Right atrium auricular region (tissue), 2 donors: ENCODE results near the gene C1QTNF7. TPM values are rescaled to one million over a fixed set of nuclear protein-coding genes. Genes with fewer than 3 reads are reported as not detected.

Source experiments
- DNase-seq: peaks from one replicate; pipeline ENCODE4 v3.0.0-alpha.2; 2019; ENCODE audit warnings: low spot score
- H3K27ac ChIP-seq, 2 donors: fragments of 200-600 bp; sonication (generic); 1 replicate in 1 of 2; 2 replicates in 1 of 2; pipeline ENCODE4 v1.5.1; 2016 to 2019
- H3K27me3 ChIP-seq, 2 donors: fragments of 200-600 bp; sonication (generic); one replicate each; pipeline versions ENCODE4 v1.5.1 to v1.6.0; 2017 to 2019
- H3K36me3 ChIP-seq: fragments of 200-600 bp; sonication (generic); one replicate; pipeline ENCODE4 v1.5.1; 2016
- H3K4me1 ChIP-seq, 2 donors: fragments of 200-600 bp; sonication (generic); one replicate each; pipeline versions ENCODE4 v1.5.1 to v1.6.0; 2017 to 2019
- H3K4me3 ChIP-seq, 2 donors: fragments of 200-600 bp; sonication (generic); 1 replicate in 1 of 2; 2 replicates in 1 of 2; pipeline ENCODE4 v1.5.1; 2017 to 2019; ENCODE audit warnings: mild to moderate bottlenecking in 1 of 2, moderate library complexity in 1 of 2
- H3K9me3 ChIP-seq, 2 donors: fragments of 200-600 bp; sonication (generic); one replicate each; pipeline ENCODE4 v1.5.1; 2019
- total RNA-seq, 2 donors: library from RNA; depleted of rRNA; stranded (reverse); fragments of >200 nt; gene quantifications; one replicate each; pipeline ENCODE4 v1.1.0, GENCODE V29; 2016
- TF ChIP-seq, protein P1 (sequence below), 2 donors: fragments of 200-600 bp; sonication (generic); IDR thresholded peaks; one replicate each; pipeline ENCODE4 v1.5.1; 2019; ENCODE audit warnings: antibody characterized with exemption in 2 of 2

The C1QTNF7 gene
- total RNA-seq, 2 donors from 2014 or later = 1.0 to 2.9 TPM

DNA sequence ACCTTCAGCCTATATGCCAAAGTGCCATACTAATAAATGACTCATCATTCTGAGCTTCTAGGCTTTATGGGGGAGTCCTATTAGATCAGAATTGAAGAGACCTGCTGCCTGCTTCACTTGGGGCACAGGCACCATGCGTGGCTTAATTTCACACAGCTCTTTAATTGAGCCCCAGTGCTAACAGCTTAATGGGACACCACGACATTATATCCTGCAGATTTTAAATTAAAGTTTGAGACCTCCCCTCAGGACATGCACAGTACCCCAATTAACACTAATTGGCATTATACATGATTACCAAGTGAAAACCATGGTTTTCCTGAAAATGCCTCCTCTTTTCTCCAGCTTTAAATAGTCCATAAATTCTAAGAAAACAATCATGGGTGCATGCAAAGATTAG, 6.8 kb downstream of the C1QTNF7 start:
- TF ChIP-seq, protein P1, sequence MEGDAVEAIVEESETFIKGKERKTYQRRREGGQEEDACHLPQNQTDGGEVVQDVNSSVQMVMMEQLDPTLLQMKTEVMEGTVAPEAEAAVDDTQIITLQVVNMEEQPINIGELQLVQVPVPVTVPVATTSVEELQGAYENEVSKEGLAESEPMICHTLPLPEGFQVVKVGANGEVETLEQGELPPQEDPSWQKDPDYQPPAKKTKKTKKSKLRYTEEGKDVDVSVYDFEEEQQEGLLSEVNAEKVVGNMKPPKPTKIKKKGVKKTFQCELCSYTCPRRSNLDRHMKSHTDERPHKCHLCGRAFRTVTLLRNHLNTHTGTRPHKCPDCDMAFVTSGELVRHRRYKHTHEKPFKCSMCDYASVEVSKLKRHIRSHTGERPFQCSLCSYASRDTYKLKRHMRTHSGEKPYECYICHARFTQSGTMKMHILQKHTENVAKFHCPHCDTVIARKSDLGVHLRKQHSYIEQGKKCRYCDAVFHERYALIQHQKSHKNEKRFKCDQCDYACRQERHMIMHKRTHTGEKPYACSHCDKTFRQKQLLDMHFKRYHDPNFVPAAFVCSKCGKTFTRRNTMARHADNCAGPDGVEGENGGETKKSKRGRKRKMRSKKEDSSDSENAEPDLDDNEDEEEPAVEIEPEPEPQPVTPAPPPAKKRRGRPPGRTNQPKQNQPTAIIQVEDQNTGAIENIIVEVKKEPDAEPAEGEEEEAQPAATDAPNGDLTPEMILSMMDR (IDR thresholded peaks at IDR 0.05) = no peak
- DNase-seq = no peak
- H3K27ac ChIP-seq = no peak overlapping the region

DNA sequence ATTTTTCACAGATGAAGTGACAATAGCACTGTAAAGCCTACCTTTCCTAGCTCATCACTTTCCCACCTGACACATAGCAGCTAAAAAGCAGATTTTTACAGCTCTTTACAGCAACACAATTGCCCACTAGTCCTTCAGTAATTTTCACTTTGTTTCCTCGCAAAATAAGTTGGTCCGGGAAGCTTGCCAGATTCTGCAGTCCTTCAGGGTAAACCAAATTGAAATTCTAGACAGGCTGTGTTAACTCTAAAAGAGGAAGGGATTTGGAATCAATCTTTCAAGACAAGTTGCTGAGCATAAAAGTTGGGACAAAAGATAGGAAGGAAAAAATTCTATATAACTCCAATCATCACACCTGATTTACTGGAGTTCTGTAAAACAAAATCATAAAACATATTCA, 8.7 kb downstream of the C1QTNF7 start:
- Histone ChIP-seq H3K27ac (no peak overlapping the region), H3K4me3 (no peak overlapping the region), H3K27me3 (no peaks in the 10 kb centered on the region), H3K9me3 (no peaks in the 10 kb centered on the region), H3K36me3 (no peaks in the 10 kb centered on the region), H3K4me1 (no peaks in the 10 kb centered on the region)
- DNase-seq = no peak
- TF ChIP-seq, protein P1 (IDR thresholded peaks at IDR 0.05) = no peak

More for the DNA sequence above, 6.8 kb downstream of the C1QTNF7 start:
- H3K9me3 ChIP-seq = no peaks in the 10 kb centered on the region
- H3K36me3 ChIP-seq = no peaks in the 10 kb centered on the region
- H3K4me3 ChIP-seq = no peak overlapping the region
- no peaks in the 10 kb centered on the region for H3K4me1 ChIP-seq
- H3K27me3 ChIP-seq = no peaks in the 10 kb centered on the region

DNA sequence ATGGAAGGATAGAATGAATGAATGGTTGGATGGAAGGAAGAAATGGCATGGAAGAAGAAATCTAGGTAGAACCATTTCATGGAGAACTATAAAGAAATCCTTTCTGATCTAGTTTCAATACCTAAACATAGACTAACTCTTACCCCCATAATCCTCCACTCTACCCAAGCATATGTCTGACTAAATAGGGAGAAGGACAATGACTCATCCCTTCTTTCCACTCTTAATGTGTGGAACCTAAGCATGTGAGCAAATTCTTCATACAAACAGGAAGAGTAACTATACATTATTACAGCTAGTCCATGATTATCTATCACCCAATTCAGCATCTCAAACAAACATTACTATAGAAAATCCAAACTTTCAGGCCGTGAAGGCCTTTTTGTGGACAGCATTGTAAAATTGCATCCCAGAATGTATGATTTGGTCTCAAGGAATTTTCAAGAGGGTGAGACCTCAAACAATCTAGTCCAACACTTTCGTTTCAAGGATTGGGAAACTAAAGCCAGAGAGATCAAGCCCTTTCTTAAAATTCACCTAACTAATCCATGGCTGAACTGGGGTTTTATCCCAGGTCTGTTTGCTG, 11.2 kb downstream of the C1QTNF7 start:
- H3K27me3 ChIP-seq = no peaks in the 10 kb centered on the region
- H3K4me1 ChIP-seq = no peaks in the 10 kb centered on the region
- H3K4me3 ChIP-seq = no peak overlapping the region
- H3K36me3 ChIP-seq = no peaks in the 10 kb centered on the region
- H3K27ac ChIP-seq = no peak overlapping the region
- H3K9me3 ChIP-seq = no peaks in the 10 kb centered on the region
- TF ChIP-seq, protein P1 (IDR thresholded peaks at IDR 0.05) = no peak
- DNase-seq = no peak

DNA sequence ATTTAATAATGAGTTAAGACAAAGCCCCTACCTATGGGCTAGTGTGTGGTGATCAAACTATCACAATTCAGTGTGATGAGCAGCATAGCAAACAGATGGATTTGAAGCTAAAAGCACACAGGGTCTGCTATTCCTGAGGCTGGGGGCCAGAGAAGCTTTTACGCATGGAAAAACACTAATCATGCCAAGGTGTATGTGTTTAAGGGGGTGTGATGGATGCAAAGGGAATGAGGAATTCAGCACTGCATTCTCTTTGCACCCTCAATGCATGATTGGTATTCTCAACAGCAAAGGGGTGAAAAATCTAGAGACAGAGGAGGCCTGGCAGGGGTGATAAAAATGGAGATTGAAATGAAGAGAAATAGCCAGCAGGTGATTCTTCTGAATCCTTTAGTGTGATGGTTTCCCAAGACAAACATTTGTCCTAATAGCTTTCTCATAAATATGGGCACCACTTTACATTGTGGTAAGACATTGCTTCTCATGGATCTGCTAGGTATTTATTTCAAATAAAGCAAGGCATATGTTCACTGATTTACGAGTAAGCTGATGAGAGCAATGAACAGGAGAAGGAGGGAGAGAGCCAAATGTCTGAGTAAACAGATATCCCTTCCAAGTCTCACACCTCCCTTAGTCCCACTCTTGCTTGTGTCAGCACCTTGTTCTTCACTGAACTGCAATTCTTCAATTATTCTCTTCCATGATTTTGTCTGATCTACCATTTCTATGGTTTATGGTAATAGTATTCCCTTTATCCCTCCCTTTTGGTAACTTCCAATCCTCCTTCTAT, 15.7 kb downstream of the C1QTNF7 start:
- no peak for DNase-seq
- no peaks in the 10 kb centered on the region for H3K9me3 ChIP-seq

DNA sequence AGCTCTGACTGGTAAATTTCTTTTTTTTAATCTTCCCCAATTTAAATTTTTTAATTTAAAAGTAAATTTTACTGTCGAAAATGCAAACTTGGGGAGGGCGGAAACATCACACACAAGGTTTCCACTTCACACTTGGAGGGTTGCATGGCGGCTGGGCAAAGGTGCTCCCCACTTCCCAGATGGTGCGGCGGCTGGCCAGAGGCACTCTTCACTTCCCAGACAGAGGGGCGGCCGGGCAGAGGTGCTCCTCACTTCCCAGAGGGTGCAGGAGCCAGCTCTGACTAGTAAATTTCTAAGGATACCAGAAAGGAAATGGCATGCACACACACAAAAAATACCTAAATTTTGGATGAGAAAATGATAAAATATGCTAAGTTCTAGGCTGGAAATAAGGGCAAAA, 16.4 kb downstream of the C1QTNF7 start:
- H3K4me1 ChIP-seq = no peaks in the 10 kb centered on the region
- TF ChIP-seq, protein P1 (IDR thresholded peaks at IDR 0.05) = no peak
- no peaks in the 10 kb centered on the region for H3K27me3 ChIP-seq
- no peak for DNase-seq
- H3K4me3 ChIP-seq = no peak overlapping the region
- H3K9me3 ChIP-seq = no peaks in the 10 kb centered on the region
- no peaks in the 10 kb centered on the region for H3K36me3 ChIP-seq
- H3K27ac ChIP-seq = no peak overlapping the region

More for the DNA sequence above, 15.7 kb downstream of the C1QTNF7 start:
- Histone ChIP-seq H3K4me1 (no peaks in the 10 kb centered on the region), H3K27ac (no peak overlapping the region), H3K27me3 (no peaks in the 10 kb centered on the region), H3K36me3 (no peaks in the 10 kb centered on the region), H3K4me3 (no peak overlapping the region)
- TF ChIP-seq, protein P1 (IDR thresholded peaks at IDR 0.05) = no peak
